GM21526 (cell line): ENCODE measurements around the gene AHI1.

Experiments used
- ATAC-seq: cut with Tn5 transposase; IDR thresholded peaks from one replicate; pipeline ENCODE4 v1.9.1; 2021; ENCODE audit warnings: moderate library complexity; ENCODE audit not compliant: unreplicated experiment, low FRiP score

AHI1 gene

DNA sequence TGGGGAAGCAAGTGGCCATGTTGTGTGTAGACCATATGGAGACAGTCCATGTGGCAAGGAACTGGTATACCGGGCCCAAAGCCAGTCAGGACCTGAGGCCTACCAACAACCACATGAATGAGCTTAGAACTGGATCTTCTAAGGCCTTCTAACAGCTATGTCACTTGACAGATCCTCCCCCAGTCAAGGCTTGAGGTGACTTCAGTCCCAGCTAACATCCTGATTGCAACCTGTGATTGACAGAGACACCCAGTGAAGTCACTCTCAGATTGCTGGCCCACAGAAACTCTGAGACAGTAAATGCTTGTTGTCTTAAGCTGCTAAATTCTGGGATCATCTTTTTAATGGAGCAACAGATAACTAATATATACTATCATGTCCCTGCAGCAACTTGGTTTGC is 32.9 kb downstream of the AHI1 start:
- ATAC-seq: peak; percentile 78

DNA sequence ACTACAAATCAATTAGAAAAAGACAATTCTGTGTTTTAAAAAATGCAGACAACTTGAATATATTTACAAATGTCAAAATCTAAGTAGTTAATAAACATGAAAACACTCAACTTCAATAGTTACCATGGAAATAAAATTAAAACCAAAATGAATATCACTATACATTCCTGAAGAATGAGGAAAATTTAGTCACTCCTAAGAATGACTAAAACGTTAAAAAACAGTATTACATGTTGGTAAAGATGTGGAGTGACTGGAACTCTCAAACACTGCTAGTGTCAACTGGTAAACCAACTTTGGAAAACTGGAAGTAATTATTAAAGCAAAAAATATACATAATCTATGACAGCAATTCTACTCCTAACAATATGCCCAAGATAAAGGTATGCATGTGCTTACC is 36.3 kb downstream of the AHI1 start:
- no peak for ATAC-seq

DNA sequence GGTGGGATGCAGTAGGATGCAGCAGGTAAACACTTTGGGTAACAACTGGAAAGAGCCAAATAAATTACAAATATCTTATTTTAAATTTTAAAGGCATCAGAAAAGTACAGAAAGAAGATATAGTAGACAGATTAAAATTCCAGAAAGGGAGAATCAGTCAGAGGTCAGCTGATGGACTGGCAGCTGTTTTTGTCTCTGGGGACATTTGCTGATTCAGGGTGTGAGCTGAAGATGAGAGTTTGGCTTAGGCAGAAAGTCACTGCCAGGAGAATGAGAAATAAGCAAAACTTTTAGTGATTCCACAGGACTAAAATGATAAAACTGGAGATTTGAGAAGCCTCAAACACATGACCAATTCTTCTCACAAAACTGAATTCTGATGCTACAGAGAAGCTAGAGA is 39.5 kb downstream of the AHI1 start:
- ATAC-seq: no peak

DNA sequence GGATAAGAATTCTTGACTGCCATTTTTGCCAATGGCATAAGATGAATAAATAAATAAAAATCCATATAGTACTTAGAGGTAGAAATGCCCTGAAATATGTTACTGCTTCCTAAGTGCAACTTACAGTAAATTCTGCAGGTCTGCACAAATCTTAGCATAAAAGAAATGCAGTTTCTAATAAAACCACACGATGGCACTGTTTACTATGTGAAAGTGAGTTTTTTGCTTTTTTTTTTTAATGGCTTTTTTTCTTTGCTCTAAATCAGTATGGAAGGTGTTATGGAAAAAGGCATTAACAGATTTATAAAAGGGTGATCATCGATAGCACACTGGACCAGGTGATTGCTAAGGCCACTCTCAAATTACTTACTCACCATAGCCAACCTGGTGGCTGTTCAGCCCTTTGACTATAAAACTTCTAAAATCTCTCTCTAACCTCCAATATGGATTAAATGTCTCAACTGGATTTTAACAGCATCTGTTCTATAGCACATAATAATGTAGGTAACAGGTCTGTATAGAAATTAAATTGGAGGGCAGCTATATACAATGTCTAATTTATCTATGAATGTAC is 45.8 kb downstream of the AHI1 start:
- no peak for ATAC-seq

DNA sequence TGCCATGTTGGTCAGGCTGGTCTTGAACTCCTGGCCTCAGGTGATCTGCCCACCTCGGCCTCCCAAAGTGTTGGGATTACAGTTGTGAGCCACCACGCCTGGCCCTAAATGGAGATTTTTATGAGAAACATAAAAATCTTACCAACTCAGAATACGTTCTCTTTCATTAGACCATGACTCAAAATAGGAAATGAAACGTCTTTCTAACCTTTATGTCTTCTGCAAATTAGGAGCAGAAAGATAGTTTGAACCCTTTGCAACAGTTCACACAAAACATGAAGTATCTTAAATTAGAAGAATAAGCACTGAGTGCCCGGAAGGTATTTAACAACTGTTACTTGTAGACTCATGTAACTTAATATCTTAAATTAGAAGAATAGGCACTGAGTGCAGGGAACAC is 48.3 kb downstream of the AHI1 start:
- no peak for ATAC-seq

DNA sequence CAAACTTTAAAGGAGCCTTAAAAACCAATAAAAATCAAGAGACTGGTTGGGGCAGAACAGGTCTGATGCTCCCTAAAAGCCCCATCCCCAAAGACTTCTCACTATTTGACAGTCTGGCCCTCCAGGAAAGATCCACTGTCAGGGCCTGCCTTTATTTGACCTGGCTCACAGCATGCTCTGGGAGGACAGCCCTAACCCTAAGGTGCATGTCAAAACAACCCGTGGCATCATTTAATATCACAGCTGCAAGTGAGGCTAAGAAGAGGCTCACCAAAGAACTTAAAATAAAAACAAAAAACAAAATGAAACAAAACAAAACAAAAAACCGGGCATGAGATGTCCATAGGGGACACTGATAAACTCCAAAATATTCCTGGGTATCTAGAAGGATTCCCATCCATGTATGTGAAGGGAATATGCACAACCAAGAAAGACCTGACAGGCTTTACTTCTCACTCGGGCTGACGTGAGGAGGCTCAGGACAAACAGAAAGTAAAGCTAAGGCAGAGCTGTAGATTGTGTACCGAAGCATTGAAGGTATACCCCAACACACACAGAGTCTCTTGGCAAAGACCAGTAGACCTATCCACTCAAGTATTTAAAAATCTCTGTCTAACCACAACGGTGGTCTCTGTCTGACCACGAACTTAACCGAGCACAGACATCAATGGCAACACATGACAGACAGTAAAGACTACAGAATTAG is 57.3 kb downstream of the AHI1 start:
- ATAC-seq: no peak

DNA sequence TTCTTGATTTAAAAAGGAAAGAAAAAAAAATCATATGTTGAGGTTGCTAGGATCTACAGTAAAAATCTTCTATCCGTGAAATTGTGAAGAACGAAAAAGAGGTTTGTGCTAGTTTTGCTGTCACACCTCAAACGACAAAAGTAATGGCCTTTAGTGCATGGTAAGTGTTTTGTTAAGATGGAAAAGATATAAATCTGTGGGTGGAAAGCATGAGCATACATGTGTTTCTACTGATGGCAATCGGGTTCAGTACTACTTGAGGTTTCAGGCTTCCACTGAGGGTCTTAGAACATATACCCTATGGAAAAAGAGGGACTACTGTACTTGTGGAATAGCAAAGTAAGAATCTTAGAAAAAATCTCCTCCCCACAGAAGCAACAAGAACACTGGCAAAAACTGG is 58.0 kb downstream of the AHI1 start:
- no peak for ATAC-seq

DNA sequence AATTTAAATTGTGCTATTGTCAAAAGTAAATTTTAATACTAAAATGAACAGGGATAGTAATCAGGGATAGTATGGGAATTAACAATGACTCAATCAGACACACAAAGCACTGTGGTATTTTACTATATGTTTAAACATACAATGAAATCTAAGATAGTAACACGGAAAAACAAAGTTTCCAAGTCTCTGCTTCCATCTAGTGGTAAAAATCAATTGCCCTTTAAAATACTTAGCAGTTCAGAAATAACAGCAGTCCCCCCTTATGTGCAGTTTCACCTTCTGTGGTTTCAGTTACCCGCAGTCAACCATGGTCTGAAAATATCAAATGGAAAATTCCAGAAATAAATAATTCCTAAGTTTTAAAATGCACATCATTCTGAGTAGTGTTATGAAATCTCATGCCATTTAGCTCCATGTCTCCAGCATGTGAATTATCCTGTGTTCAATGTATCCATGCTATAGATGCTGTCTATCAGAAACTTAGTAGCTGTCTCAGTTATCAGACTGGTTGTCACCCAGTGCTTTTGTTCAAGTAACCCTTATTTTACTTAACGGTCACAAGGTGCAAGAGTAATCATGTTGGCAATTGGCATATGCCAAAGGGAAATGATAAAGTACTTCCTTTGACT is 58.5 kb downstream of the AHI1 start:
- ATAC-seq: no peak

DNA sequence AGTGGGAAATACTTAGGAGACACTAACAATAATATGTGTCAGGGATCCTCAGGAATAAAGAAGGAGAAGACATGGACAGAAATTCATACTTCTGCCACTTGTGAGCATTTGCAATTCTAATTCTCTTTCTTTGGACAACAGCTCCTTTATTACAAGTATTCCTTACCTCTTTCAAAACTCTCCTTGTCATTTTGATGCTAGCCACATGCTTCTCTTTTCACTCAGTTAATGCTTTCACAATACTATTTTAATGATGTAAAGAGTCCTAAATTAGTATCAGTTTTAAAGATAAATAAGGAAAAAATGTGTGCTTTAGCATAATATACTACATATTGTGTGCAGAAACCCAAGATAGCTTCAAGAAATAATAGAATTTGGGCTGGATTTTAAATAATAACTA is 62.5 kb downstream of the AHI1 start:
- ATAC-seq: no peak

DNA sequence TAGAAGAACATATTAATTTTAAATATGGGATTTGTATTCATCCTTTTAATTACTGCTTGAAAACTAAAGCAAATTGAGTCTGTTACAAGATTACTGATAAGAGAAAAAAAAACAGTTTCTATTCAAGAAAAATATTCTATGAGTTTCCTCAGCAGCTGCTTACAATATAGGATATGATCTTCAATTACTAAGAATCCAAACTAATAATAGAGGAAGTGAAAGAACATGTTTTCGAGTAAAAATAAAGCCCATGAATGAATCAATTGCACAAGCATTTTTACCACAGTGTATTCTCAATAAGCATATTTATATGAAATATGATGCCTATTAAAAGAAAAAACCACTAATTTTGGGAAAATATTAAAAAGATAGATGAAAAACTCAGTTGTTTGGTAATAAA is 63.4 kb downstream of the AHI1 start:
- ATAC-seq: peak; percentile 63

DNA sequence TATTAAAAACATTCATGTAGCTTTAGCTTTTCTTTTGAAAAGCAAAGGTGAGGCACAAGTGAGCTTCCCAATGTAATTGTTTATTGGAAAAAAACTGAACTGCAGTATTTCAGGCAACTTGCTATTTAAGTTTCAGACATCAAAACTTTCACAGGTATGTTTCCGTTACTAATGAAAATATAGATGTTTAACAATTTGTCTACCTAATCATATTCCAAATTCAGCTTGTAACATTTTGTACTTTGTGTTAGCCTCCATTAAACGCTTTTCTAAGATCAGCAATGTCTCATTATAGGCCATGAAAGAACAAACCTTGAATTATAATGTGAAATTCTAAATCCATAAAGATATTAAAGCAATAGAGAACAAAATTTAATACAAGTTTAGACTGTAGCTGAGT is 69.5 kb downstream of the AHI1 start:
- ATAC-seq: no peak

DNA sequence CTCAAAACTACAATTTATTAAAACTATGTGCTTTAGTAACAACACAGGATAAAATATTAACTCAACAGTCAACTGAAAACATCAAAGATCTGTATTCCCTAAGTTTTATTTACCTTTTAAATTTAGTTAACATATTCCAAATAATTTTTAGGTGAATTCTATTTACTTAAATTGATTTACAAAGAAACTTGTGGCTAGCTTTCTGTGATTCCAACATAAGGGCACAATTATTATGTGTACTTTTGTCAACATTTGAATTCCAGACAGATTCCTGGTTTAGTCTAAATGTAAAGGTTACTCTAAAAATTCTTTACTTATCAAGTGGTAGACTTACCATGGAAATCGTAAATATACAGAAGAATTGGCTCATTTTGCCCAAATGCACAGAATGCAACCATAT is 70.7 kb downstream of the AHI1 start:
- ATAC-seq: no peak

DNA sequence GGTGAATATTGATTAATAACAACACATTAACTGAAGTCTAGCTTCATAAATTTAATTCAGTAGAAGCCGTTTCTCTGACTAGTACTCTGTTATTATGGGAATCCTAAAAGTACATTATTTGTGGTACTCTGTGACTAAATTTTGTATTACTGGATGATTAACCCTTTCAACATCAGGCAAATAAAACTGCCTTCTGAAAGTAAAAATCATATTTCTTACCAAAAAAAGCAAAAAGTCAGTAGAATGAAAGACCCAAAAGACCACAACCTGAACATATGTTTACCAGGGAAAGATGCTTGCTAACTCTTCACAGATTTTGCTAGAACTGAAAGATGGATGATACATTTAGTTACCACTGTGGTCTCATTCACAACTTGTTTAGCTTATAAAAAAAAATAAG is 73.2 kb downstream of the AHI1 start:
- no peak for ATAC-seq

DNA sequence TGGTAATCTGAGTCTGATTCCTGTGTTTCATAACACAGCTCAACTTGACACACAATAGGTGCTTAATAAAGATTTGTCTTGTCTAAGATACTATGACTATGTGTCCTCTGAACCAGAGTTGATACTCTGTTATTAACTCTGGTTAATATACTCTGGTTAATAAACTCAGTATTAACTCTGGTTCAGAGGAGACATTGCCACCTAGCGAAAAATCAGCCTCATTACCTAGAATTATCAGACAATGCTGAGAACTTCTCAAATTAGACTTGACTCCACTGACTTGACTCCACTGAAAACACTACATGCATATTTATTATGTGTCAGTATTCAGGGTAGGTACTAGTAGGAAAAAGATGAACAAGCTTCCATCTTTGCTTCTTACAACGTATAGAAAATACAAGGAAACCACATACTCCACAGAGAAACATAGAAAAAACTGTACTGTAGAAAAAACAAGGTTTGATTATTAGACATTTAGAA is 73.9 kb downstream of the AHI1 start:
- ATAC-seq: no peak

DNA sequence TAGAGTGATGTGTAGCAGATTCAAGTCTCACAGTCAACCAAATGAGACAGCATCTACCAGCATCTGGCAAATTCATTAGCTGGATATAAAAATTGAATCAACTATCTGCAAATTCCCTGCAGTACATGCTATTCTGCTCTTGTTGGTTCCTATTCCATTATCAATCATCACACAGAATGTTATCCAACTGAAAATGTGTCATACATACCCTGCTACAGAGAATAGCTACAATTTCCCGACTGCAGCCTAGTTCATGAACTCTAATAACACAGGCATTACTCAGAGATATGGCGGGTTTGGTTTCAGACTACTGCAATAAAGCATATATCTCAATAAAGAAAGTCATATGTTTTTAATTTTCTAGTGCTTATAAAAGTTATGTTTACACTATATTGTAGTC is 78.4 kb downstream of the AHI1 start:
- no peak for ATAC-seq

DNA sequence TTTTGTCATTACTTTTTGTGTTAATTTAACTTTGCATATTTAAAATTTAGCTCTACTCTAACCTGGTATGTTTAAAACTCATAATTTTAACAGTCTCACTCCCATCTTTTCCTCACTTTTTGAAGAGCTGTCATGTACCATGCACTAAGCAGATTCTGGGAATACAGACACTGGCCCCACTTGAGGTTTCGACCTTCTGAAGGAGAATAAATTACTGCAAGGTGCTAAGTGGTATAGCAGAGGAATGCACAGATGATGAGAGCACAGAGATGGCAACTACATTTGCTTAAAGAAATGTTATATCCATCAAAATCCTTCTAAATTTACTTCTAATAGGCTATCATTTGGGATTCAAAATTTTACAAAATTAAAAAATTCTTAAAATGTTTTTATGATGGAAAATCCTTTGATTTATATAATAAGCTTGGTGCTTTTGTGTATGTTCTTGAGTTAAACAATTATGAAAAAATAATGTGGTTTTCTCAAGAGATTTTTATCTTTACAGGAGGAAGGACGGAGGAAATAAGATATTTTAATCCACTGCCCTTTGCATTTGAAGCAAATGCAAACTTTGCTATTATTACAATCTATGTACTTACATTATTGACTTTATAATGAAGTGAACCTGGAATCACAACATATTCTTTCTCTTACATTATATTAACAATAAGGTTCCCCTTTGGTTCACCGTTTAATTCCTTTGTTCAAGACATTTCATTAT is 79.3 kb downstream of the AHI1 start:
- no peak for ATAC-seq

DNA sequence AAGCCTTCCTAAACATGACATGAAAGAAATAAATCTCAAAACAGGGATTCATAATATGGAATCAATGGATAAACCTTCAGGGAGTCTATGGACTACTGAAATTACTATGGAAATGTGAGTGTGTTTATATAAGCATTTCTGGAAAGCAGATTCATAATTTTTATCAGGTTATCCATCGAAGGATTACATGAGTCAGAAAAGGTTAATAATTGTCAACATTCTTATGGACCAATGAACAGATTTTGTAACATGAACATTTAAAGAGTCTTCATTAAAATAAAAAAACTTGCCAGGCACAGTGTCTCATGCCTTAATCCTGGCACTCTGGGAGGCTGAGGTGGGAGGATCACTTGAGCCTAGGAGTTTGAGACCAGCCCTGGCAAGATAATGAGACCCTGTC is 84.8 kb downstream of the AHI1 start:
- ATAC-seq: no peak

DNA sequence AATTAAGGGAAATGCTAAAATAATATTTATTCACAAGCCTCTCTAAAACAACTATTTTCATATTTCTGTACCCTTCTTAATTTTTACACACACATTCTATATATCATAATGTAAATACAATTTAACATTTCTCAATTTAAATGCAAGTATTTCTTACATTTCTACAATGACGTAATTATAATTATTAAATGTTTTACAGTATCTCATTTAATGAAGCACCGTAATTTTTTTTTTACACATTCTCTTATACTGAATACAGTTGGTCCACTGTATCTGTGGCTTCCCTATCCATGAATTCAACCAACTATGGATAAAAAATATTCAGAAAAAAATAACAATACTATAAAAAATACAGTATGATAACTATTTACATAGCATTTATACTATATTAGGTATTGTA is 85.7 kb downstream of the AHI1 start:
- no peak for ATAC-seq

DNA sequence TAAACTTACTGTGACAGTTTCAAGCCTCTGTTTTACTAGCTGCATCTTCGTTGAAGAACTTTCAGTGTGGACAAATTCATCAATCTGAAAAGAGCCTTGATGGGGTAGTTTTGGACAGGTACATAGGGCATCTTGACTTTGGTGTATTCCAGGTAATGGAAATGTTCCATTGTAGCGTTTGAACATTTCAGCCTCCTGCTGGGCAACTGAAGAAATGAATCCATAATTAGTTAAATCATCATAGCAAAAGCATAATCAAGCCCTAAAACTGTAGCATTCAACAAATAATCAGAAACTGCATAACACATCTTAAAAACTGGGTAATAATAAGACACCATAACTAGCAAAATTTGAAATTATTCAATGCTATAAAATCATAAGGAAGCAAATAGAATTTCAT is 86.2 kb downstream of the AHI1 start:
- ATAC-seq: no peak

DNA sequence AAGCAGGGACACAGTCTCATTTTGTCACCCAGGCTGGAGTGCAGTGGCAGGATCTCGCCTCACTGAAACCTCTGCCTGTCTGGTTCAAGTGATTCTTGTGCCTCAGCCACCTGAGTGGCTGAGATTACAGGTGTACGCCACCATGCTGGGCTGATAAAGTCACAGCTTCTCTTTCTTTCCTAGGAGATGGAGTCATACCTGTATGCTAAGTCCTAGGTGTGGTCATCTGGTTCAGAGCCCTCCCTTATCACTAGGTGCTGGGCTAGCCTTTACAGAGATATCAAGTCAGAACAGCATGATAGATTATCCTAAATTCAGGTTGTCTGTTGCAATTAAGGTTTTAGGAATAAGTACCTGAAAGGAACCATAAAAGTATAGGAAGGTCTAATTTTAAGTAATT is 86.7 kb downstream of the AHI1 start:
- no peak for ATAC-seq

DNA sequence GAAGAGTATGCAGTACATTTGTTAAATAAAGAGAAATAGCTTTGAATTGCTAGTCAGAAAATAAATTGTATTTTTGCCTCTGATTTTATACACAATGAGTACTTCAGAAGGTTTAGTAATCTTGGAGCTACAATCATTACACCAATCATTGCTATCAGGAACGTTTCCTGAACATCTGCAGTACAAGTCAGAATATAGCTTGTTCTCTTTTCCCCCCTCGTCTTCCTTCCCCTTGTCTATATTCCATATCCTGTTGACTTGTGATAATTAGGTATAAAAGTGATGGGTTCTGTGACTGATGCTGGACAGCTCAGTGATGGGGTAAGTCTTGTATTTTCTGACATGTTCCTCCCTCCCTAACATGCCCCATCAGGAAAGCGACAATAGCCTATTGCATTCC is 94.0 kb downstream of the AHI1 start:
- no peak for ATAC-seq

DNA sequence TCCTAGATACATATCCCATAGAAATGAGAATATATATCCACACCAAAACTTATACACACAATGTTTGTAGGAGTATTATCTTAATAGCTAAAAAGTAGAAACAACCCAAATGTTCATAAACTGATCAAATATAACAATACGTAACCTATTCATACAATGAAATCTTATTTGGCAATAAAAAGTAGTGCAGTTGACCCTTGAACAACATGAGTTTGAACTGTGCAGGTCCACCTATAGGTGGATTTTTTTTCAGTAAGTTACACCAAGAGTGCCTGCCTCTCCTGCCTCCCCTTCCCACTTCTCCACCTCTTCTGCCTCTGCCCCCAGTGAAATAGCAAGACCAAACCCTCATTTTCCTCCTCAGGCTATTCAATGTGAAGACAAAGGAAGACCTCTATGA is 95.2 kb downstream of the AHI1 start:
- no peak for ATAC-seq
